Nephron (organoid): ENCODE measurements around the gene MAGI1.
"Not testable (repeated sequence)": the region's sequence is repeated elsewhere in the genome, so short reads cannot be mapped to it uniquely, and the experiment has no call there.

Experiments
- H3K27ac Mint-ChIP-seq, 3 experiments: 2 replicates each; pipeline ENCODE4 v1.8.0; 2020; ENCODE audit warnings: mixed read lengths in 3 of 3, mild to moderate bottlenecking in 2 of 3, moderate library complexity in 1 of 3
- H3K27me3 Mint-ChIP-seq: 2 replicates; pipeline ENCODE4 v1.8.0; 2021; ENCODE audit warnings: low read depth, mild to moderate bottlenecking, moderate library complexity, mixed read lengths
- H3K36me3 Mint-ChIP-seq: 2 replicates; pipeline ENCODE4 v1.8.0; 2020; ENCODE audit warnings: low read depth, mixed read lengths
- H3K4me1 Mint-ChIP-seq: 2 replicates; pipeline ENCODE4 v1.8.0; 2020; ENCODE audit warnings: mixed read lengths
- H3K4me3 Mint-ChIP-seq, 3 experiments: 2 replicates each; pipeline ENCODE4 v1.8.0; 2020; ENCODE audit warnings: mild to moderate bottlenecking in 3 of 3, mixed read lengths in 3 of 3, moderate library complexity in 2 of 3
- H3K9me3 Mint-ChIP-seq: 2 replicates; pipeline ENCODE4 v1.8.0; 2020; ENCODE audit warnings: mixed read lengths
- TF ChIP-seq, protein P1 (sequence below), 3 experiments: fragments of 200-600 bp; sonication (generic); IDR thresholded peaks; one replicate each; pipeline ENCODE4 v1.5.0; 2021; ENCODE audit warnings: antibody characterized with exemption in 3 of 3; ENCODE audit not compliant: unreplicated experiment in 3 of 3

MAGI1 gene

DNA sequence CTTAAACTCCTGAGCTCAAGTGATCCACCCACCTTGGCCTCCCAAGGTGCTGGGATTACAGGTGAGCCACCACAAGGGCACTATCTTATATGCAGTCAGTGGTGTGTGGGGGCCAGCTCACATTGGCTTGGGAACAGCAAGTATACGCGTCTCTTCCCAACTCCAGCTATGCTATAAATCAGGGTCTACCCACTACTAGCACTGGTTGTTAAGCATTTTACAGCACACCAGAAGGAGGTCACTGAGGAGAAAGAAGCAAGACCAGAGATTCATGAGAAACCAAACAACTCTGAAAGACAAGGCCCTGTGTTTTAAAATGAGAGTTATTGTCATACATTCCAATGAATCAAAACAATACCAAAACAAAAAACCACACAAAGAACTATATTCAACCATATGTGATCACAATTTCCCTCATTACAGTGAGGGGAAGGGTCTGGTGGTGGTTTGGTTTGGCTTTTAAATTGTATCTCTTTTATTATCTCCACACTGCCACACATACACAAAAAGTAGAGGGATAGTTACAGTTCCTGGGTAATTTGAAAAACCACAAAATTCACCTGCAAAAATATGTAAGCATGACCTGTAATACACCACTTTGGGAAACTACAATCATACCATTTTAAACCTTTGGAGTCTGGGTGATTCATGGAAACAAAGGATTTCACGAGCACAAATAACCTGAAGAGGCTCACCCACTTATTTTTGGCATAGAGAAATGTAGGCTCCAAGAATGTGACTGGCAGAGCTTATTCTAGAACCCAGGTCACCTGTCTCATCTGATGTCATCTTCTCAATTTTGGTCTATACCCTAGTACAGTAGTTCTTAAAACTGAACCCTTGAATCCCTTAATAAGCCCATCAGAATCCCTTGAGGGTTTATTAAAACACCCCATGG is 5.2 kb downstream of the MAGI1 start:
- H3K27ac Mint-ChIP-seq = peak overlapping the region in 1 of 3 experiments; percentile 1
- H3K27me3 Mint-ChIP-seq = peaks cover 5% of the 10 kb centered on the region
- H3K36me3 Mint-ChIP-seq = no peaks in the 10 kb centered on the region
- H3K4me3 Mint-ChIP-seq = no peak overlapping the region
- no peaks in the 10 kb centered on the region for H3K9me3 Mint-ChIP-seq
- TF ChIP-seq, protein P1, sequence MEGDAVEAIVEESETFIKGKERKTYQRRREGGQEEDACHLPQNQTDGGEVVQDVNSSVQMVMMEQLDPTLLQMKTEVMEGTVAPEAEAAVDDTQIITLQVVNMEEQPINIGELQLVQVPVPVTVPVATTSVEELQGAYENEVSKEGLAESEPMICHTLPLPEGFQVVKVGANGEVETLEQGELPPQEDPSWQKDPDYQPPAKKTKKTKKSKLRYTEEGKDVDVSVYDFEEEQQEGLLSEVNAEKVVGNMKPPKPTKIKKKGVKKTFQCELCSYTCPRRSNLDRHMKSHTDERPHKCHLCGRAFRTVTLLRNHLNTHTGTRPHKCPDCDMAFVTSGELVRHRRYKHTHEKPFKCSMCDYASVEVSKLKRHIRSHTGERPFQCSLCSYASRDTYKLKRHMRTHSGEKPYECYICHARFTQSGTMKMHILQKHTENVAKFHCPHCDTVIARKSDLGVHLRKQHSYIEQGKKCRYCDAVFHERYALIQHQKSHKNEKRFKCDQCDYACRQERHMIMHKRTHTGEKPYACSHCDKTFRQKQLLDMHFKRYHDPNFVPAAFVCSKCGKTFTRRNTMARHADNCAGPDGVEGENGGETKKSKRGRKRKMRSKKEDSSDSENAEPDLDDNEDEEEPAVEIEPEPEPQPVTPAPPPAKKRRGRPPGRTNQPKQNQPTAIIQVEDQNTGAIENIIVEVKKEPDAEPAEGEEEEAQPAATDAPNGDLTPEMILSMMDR (IDR thresholded peaks at IDR 0.05; ENCODE audit: unreplicated experiment in 3 of 3) = no peak
- peaks cover 49% of the 10 kb centered on the region for H3K4me1 Mint-ChIP-seq

DNA sequence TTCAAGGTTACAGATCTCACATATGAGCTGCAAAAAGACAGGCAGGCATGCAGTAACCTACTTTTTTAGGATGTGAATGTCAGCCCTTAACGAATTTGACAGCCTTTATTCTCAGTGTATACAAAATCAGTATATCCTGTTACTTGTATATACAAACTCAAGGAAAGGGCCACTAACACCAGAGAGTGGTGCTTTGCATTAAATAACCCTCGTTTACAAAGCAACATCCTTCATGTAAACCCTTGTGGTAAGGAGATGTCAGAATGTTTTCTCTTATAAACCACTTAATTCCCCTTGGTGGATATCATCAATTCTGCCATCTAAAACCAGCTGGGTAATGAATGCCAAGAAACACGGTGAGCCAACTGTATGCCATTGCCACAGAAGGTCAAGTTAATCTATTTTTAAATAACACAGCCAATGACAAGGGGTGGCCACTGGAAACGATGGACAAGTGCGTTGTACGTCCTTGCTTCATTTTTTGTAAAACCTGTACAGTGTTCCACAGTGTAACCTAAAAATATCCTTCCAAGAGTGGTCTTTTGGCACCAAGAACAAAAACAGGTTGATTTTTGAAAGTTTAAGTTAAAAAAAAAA is 7.5 kb downstream of the MAGI1 start:
- H3K4me1 Mint-ChIP-seq = peaks cover 34% of the 10 kb centered on the region
- peaks cover 5% of the 10 kb centered on the region for H3K27me3 Mint-ChIP-seq
- no peak overlapping the region for H3K4me3 Mint-ChIP-seq
- TF ChIP-seq, protein P1 (IDR thresholded peaks at IDR 0.05; ENCODE audit: unreplicated experiment in 3 of 3) = no peak
- H3K9me3 Mint-ChIP-seq = no peaks in the 10 kb centered on the region
- no peaks in the 10 kb centered on the region for H3K36me3 Mint-ChIP-seq
- no peak overlapping the region for H3K27ac Mint-ChIP-seq

DNA sequence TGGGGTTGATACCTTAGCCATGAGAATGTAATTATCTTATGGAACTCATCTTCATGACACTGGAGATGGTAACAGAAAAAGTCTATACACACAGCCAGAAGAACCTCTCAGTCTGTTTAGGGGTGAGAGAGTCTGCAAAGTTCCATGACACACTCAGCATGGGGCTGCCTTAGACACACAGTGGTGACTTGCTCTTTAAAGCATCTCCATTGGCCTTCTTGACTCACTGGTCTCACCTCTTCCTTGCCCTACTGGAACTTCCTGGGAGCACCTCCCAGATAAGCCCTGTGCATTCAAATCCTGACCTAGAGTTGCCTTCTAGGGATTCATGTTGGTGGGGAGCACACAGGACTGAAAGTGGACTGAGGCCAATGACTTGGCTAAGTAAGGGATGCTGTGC is 9.3 kb downstream of the MAGI1 start:
- Mint-ChIP-seq H3K4me3 (no peak overlapping the region), H3K36me3 (no peaks in the 10 kb centered on the region), H3K9me3 (no peaks in the 10 kb centered on the region), H3K4me1 (peaks cover 32% of the 10 kb centered on the region), H3K27me3 (peaks cover 5% of the 10 kb centered on the region), H3K27ac (no peak overlapping the region)
- TF ChIP-seq, protein P1 (IDR thresholded peaks at IDR 0.05; ENCODE audit: unreplicated experiment in 3 of 3) = no peak

DNA sequence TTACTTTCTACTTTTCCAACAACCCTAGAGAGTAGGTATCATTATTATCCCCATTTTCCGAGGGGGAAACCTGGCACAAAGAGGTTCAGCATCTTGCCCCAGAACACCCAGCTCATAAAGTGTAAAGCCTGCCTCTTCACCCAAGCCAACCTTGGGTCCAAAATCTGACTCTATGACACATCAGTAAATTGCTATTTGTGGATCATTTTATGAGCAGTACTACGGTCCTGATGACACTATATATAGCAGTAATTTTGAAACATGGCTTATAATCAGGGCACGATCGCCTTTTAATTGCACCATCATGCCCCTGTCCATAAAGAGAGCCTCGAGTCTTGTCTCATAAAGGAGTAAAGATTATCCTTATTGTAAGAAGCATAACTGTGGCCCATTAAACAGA is 9.7 kb downstream of the MAGI1 start:
- no peak overlapping the region for H3K4me3 Mint-ChIP-seq
- H3K4me1 Mint-ChIP-seq = peaks cover 33% of the 10 kb centered on the region
- no peak overlapping the region for H3K27ac Mint-ChIP-seq
- H3K9me3 Mint-ChIP-seq = no peaks in the 10 kb centered on the region
- TF ChIP-seq, protein P1 (IDR thresholded peaks at IDR 0.05; ENCODE audit: unreplicated experiment in 3 of 3) = no peak
- H3K36me3 Mint-ChIP-seq = no peaks in the 10 kb centered on the region
- peaks cover 5% of the 10 kb centered on the region for H3K27me3 Mint-ChIP-seq

DNA sequence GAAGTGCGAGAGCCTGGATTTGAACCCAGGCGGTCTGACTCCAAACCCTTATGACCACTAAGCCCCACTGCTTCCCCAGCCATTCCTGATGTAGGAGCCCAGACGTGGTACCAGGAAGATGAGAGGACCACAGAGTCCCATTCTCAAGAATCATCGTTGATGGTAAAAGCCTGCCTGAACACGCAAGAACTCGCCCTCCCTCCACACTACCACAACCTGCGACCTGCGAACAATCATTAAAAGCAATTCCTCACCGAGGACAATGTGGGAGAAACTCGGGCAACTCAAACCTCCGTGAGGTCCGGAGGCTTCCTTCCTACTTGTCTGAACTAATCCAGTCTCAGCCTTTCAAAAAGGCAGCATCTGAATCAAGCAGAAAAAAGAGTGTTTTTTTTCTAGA is 10.3 kb downstream of the MAGI1 start:
- no peak overlapping the region for H3K4me3 Mint-ChIP-seq
- H3K27me3 Mint-ChIP-seq = peaks cover 4% of the 10 kb centered on the region
- H3K36me3 Mint-ChIP-seq = no peaks in the 10 kb centered on the region
- no peak overlapping the region for H3K27ac Mint-ChIP-seq
- H3K4me1 Mint-ChIP-seq = peaks cover 39% of the 10 kb centered on the region
- H3K9me3 Mint-ChIP-seq = no peaks in the 10 kb centered on the region
- TF ChIP-seq, protein P1 (IDR thresholded peaks at IDR 0.05; ENCODE audit: unreplicated experiment in 3 of 3) = no peak

DNA sequence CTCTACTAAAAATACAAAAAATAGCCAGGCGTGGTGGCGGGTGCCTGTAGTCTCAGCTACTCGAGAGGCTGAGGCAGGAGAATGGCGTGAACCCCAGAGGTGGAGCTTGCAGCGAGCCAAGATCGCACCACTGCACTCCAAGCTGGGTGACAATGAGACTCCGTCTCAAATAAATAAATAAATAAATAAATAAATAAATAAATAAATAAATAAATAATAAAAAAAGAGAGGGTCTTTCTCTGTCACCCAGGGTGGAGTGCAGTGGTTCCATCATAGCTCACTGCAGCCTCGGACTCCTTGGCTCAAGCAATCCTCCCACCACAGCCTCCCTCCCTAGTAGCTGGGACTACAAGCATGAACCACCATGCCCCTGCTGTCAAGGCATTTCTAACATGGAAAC is 11.6 kb downstream of the MAGI1 start:
- H3K36me3 Mint-ChIP-seq, H3K27ac Mint-ChIP-seq, H3K9me3 Mint-ChIP-seq, H3K27me3 Mint-ChIP-seq, H3K4me3 Mint-ChIP-seq: not testable (repeated sequence)
- peaks cover 45% of the 10 kb centered on the region for H3K4me1 Mint-ChIP-seq
